Panc1 (cell line): ENCODE results near the gene SLC9A6.

Source experiments
- POLR2AphosphoS5 ChIP-seq: IDR thresholded peaks from 2 replicates; pipeline ENCODE4 v1.6.1; 2012; ENCODE audit warnings: mild to moderate bottlenecking, low read depth, low read length, moderate library complexity
- SIN3A ChIP-seq: IDR thresholded peaks from 2 replicates; pipeline ENCODE4 v1.6.1; 2012; ENCODE audit warnings: low read depth, mild to moderate bottlenecking, low read length, moderate library complexity, borderline replicate concordance; ENCODE audit not compliant: insufficient read depth
- TF ChIP-seq, protein P1 (sequence below): fragments of 450-650 bp; IDR thresholded peaks from 2 replicates; pipeline ENCODE4 v1.5.1; 2017; ENCODE audit warnings: mild to moderate bottlenecking
- TF ChIP-seq, protein P2 (sequence below), 2 experiments: IDR thresholded peaks; 2 replicates each; pipeline ENCODE4 v1.6.1; 2011 to 2012; ENCODE audit warnings: low read depth in 2 of 2, control low read depth in 1 of 2, low read length in 1 of 2, mild to moderate bottlenecking in 1 of 2, moderate library complexity in 1 of 2; ENCODE audit not compliant: insufficient read depth in 1 of 2

DNA sequence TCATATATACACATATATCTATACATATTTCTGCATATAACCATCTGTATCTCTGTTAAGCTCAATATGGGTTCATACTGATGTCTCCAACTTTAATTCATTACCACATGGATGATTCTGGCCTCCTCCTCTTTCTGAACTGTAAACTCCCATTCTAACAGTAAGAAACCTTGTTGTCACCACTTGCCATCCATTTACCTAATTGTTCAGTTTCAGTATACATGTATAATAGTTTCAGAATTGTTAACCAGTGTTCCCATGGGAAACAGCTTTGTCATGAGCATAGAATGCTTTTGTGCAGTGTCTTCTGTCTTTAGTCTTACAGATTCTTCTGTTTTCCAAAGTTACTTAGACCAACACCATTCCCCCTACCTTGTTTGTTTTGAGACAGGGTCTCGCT is 35.9 kb downstream of the SLC9A6 start:
- no peak for TF ChIP-seq SIN3A
- TF ChIP-seq, protein P1, sequence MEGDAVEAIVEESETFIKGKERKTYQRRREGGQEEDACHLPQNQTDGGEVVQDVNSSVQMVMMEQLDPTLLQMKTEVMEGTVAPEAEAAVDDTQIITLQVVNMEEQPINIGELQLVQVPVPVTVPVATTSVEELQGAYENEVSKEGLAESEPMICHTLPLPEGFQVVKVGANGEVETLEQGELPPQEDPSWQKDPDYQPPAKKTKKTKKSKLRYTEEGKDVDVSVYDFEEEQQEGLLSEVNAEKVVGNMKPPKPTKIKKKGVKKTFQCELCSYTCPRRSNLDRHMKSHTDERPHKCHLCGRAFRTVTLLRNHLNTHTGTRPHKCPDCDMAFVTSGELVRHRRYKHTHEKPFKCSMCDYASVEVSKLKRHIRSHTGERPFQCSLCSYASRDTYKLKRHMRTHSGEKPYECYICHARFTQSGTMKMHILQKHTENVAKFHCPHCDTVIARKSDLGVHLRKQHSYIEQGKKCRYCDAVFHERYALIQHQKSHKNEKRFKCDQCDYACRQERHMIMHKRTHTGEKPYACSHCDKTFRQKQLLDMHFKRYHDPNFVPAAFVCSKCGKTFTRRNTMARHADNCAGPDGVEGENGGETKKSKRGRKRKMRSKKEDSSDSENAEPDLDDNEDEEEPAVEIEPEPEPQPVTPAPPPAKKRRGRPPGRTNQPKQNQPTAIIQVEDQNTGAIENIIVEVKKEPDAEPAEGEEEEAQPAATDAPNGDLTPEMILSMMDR: no peak
- TF ChIP-seq, protein P2, sequence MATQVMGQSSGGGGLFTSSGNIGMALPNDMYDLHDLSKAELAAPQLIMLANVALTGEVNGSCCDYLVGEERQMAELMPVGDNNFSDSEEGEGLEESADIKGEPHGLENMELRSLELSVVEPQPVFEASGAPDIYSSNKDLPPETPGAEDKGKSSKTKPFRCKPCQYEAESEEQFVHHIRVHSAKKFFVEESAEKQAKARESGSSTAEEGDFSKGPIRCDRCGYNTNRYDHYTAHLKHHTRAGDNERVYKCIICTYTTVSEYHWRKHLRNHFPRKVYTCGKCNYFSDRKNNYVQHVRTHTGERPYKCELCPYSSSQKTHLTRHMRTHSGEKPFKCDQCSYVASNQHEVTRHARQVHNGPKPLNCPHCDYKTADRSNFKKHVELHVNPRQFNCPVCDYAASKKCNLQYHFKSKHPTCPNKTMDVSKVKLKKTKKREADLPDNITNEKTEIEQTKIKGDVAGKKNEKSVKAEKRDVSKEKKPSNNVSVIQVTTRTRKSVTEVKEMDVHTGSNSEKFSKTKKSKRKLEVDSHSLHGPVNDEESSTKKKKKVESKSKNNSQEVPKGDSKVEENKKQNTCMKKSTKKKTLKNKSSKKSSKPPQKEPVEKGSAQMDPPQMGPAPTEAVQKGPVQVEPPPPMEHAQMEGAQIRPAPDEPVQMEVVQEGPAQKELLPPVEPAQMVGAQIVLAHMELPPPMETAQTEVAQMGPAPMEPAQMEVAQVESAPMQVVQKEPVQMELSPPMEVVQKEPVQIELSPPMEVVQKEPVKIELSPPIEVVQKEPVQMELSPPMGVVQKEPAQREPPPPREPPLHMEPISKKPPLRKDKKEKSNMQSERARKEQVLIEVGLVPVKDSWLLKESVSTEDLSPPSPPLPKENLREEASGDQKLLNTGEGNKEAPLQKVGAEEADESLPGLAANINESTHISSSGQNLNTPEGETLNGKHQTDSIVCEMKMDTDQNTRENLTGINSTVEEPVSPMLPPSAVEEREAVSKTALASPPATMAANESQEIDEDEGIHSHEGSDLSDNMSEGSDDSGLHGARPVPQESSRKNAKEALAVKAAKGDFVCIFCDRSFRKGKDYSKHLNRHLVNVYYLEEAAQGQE (IDR thresholded peaks at IDR 0.05; ENCODE audit: insufficient read depth in 1 of 2, low read depth in 2 of 2, low read length in 1 of 2): no peak
- no peak for TF ChIP-seq POLR2AphosphoS5
